Natural killer cell (primary cell): ENCODE data around the gene APOL5. TPM values are rescaled to one million over a fixed set of nuclear protein-coding genes. Genes with fewer than 3 reads are reported as not detected.
"Not testable (repeated sequence)": the region's sequence is repeated elsewhere in the genome, so short reads cannot be mapped to it uniquely, and the experiment has no call there.

Experiments
- ATAC-seq, 3 donors: fragments of 150-1000 bp in 2 of 3; fragments of 200-7000 bp in 1 of 3; cut with Tn5 transposase; 1 replicate in 1 of 3; 2 replicates in 2 of 3; pipeline ENCODE4 v1.10.0; 2021; ENCODE audit warnings: mild to moderate bottlenecking in 2 of 3, moderate library complexity in 2 of 3
- DNase-seq, 2 donors: peaks; one replicate each; pipeline versions ENCODE4 v3.0.0 to v3.0.0-alpha.2; 2013 to 2021; ENCODE audit warnings: mixed read lengths in 1 of 2
- H3K27ac ChIP-seq: one replicate; pipeline ENCODE4 v1.5.1; 2013; ENCODE audit warnings: mild to moderate bottlenecking, low read length
- H3K27me3 ChIP-seq: one replicate; pipeline ENCODE4 v1.6.1; 2013; ENCODE audit warnings: low read length; ENCODE audit not compliant: control insufficient read depth, insufficient read depth
- H3K36me3 ChIP-seq: one replicate; pipeline ENCODE4 v1.6.1; 2013; ENCODE audit warnings: low read length; ENCODE audit not compliant: control insufficient read depth, insufficient read depth
- H3K4me1 ChIP-seq: one replicate; pipeline ENCODE4 v1.6.1; 2013; ENCODE audit warnings: low read length; ENCODE audit not compliant: control insufficient read depth, insufficient read depth
- H3K4me3 ChIP-seq: one replicate; pipeline ENCODE4 v1.5.1; 2013; ENCODE audit warnings: low read length
- H3K9me3 ChIP-seq: one replicate; pipeline ENCODE4 v1.6.1; 2013; ENCODE audit warnings: low read length; ENCODE audit not compliant: control insufficient read depth, insufficient read depth
- H3K27ac Mint-ChIP-seq, 2 donors: one replicate each; pipeline ENCODE4 v1.8.0; 2022; ENCODE audit warnings: mild to moderate bottlenecking in 2 of 2, mixed read lengths in 2 of 2, moderate library complexity in 1 of 2
- H3K27me3 Mint-ChIP-seq, 2 donors: one replicate each; pipeline ENCODE4 v1.8.0; 2022; ENCODE audit warnings: low read depth in 2 of 2, mixed read lengths in 2 of 2
- H3K36me3 Mint-ChIP-seq: one replicate; pipeline ENCODE4 v1.8.0; 2022; ENCODE audit warnings: mixed read lengths
- H3K4me1 Mint-ChIP-seq, 2 donors: one replicate each; pipeline ENCODE4 v1.8.0; 2022; ENCODE audit warnings: mixed read lengths in 2 of 2
- H3K4me3 Mint-ChIP-seq: one replicate; pipeline ENCODE4 v1.8.0; 2022; ENCODE audit warnings: mild to moderate bottlenecking, moderate library complexity, mixed read lengths
- H3K9me3 Mint-ChIP-seq, 2 donors: one replicate each; pipeline ENCODE4 v1.8.0; 2022; ENCODE audit warnings: mixed read lengths in 2 of 2
- CTCF ChIP-seq: fragments of 200-600 bp; IDR thresholded peaks from one replicate; pipeline ENCODE4 v1.8.0; 2022; ENCODE audit warnings: antibody characterized with exemption
- WGBS: methylation state at CpG from one replicate; pipeline ENCODE4 v1.1.7; 2013; ENCODE audit warnings: missing lambda C conversion rate; ENCODE audit not compliant: insufficient coverage; 5-methylcytosine and 5-hydroxymethylcytosine counted together
- intact Hi-C: fragments of 100-400 bp; cut with micrococcal nuclease; formaldehyde crosslinking; loops from one replicate; pipeline ENCODE4 v1.14.2; 2022
- total RNA-seq, 4 donors: library from RNA; stranded (reverse); fragments of 120-200 nt in 1 of 4; gene quantifications; one replicate each; pipeline versions ENCODE4 v1.2.3 to v1.2.4, GENCODE V29; 2013 to 2022

APOL5 gene
- total RNA-seq, 3 donors from 2014 or later (not counting 1 experiment from before 2014, with no cell fraction given): not detected

DNA sequence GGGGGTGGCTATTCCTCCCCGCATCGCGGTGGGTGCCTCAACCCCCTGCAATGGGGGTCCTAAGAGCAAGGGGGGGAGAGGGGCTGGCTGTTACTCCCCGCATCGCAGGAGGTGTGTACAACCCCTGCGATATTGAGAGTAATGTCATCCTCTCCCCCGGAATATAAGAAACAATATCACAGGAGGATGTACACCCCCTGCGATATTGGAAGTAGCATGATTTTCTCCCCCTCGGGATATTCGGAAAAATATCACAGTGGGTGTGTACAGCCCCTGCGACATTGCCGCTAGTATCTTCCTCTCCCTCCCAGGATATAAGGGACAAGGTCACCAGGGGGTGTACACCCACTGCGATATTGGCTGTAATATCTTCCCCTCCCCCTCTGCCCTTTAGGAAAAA, 22.5 kb upstream of the APOL5 start:
- ATAC-seq (no peak), DNase-seq (no peak)
- Histone ChIP-seq H3K4me1 (no peaks in the 10 kb centered on the region), H3K27ac (no peak overlapping the region), H3K4me3 (no peak overlapping the region), H3K27me3 (no peaks in the 10 kb centered on the region), H3K9me3 (no peaks in the 10 kb centered on the region), H3K36me3 (no peaks in the 10 kb centered on the region)
- Mint-ChIP-seq H3K27ac (no peak overlapping the region), H3K27me3 (no peaks in the 10 kb centered on the region), H3K4me1 (no peaks in the 10 kb centered on the region), H3K4me3 (no peak overlapping the region), H3K9me3 (no peaks in the 10 kb centered on the region), H3K36me3 (no peaks in the 10 kb centered on the region)
- 79% methylated on average over 13 of the region's 13 CpGs for WGBS
- no peak for TF ChIP-seq CTCF
- intact Hi-C loops: loop anchor here (5.0 kb wide), 1 partner anchor 48 kb away; the partner anchor contains the start of gene APOL6

DNA sequence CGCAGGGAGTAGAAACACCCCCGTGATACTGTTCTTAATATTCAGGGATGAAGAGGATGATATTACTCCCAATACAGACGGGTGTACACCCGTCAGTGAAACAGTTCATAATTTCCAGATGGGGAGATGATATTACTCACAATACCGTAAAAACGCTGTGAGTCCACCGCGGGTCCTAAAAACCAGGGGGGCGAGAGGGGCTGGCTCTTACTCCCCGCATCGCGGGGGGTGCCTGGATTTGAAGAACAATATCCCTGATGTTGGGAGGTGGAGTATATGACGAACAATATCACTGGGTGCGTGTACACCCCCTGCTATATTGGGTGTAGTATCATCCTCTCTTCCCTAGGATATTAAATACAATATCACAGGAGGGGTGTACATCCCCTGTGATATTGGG, 20.5 kb upstream of the APOL5 start:
- no peak overlapping the region for H3K27ac ChIP-seq
- H3K36me3 ChIP-seq: no peaks in the 10 kb centered on the region
- no peak overlapping the region for H3K27ac Mint-ChIP-seq
- intact Hi-C loops: loop anchor here (1.0 to 5.0 kb wide), 2 partner anchors 50 to 74 kb away; partner anchors contain the start of gene APOL6
- no peaks in the 10 kb centered on the region for H3K4me1 ChIP-seq
- DNase-seq (no peak), ATAC-seq (no peak)
- no peaks in the 10 kb centered on the region for H3K9me3 Mint-ChIP-seq
- TF ChIP-seq CTCF: no peak
- H3K4me1 Mint-ChIP-seq: no peaks in the 10 kb centered on the region
- H3K9me3 ChIP-seq: no peaks in the 10 kb centered on the region
- no peaks in the 10 kb centered on the region for H3K27me3 Mint-ChIP-seq
- WGBS: 76% methylated on average over 13 of the region's 14 CpGs
- no peak overlapping the region for H3K4me3 ChIP-seq
- no peak overlapping the region for H3K4me3 Mint-ChIP-seq
- H3K27me3 ChIP-seq: no peaks in the 10 kb centered on the region
- no peaks in the 10 kb centered on the region for H3K36me3 Mint-ChIP-seq

- H3K4me3 ChIP-seq, H3K27ac Mint-ChIP-seq, H3K36me3 Mint-ChIP-seq, H3K27me3 ChIP-seq, H3K4me1 Mint-ChIP-seq, H3K27me3 Mint-ChIP-seq, H3K4me1 ChIP-seq, DNase-seq, H3K9me3 ChIP-seq, H3K36me3 ChIP-seq, H3K9me3 Mint-ChIP-seq, H3K4me3 Mint-ChIP-seq, H3K27ac ChIP-seq: not testable (repeated sequence)
- intact Hi-C loops: loop anchor here (5.0 kb wide), 1 partner anchor 53 kb away; the partner anchor contains the start of gene APOL6
- no CpG with 5 or more reads among the region's 6 CpGs for WGBS
- peak in 1 of 3 donors; percentile 42 for ATAC-seq
Measured at GRCh38 chr22:35699852-35700251, 17.8 kb upstream of the APOL5 start.

GRCh38 chr22:35703861-35704584, 13.6 kb upstream of the APOL5 start:
- H3K27ac ChIP-seq: no peak overlapping the region
- no peak for ATAC-seq
- intact Hi-C loops: no loop called here
- no peaks in the 10 kb centered on the region for H3K9me3 ChIP-seq
- Mint-ChIP-seq H3K4me3 (no peak overlapping the region), H3K27me3 (no peaks in the 10 kb centered on the region), H3K9me3 (no peaks in the 10 kb centered on the region), H3K4me1 (no peaks in the 10 kb centered on the region), H3K36me3 (no peaks in the 10 kb centered on the region), H3K27ac (no peak overlapping the region)
- no peak for TF ChIP-seq CTCF
- no peaks in the 10 kb centered on the region for H3K36me3 ChIP-seq
- 90% methylated on average over 6 of the region's 7 CpGs for WGBS
- DNase-seq: no peak
- no peaks in the 10 kb centered on the region for H3K27me3 ChIP-seq
- no peak overlapping the region for H3K4me3 ChIP-seq
- no peaks in the 10 kb centered on the region for H3K4me1 ChIP-seq
